ENCODE data around the gene FGD2.

The FGD2 gene

GRCh38 chr6:36978421-36979346 lies 26.8 kb upstream of the FGD2 start:
- no peak overlapping the region for H3K4ac ChIP-seq (ENCODE audit: low read depth, low read length)
- H3K79me2 ChIP-seq (ENCODE audit: control insufficient read depth, insufficient read depth, low read length), result peaks cover 47% of the 10 kb centered on the region
- DNase-seq, result no peak

DNA sequence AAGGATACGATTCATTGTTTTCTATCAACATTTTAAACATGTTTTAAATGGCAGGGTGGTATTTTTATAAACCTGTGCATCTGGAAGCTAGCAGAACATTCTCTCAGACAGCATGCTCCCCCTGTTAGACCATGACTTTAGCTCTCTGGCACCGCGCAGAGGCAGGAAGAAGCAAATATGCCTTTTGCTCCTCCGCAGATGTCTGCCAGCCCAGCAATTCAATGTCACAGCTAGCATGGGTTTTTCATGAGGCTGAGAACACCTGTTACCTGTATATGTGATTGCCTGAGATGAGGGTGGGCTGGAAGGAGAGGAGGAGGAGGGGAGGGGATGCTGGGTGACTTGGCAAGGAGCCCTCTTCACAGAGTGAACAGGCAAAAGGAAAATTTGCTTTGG lies 26.1 kb upstream of the FGD2 start:
- H3K23ac ChIP-seq (ENCODE audit: low read length), result no peak overlapping the region
- no peak overlapping the region for H2AK5ac ChIP-seq (ENCODE audit: low read length)
- no peaks in the 10 kb centered on the region for H3K27me3 ChIP-seq (ENCODE audit: insufficient read depth, low read length, poor library complexity)
- H3K56ac ChIP-seq (ENCODE audit: low read length), result no peak overlapping the region
- no peak overlapping the region for H4K8ac ChIP-seq (ENCODE audit: low read depth, low read length)
- H3K18ac ChIP-seq (ENCODE audit: low read length), result no peak overlapping the region
- H3K4me1 ChIP-seq (ENCODE audit: control insufficient read depth, low read depth, low read length), result peaks cover 15% of the 10 kb centered on the region
- H2BK5ac ChIP-seq (ENCODE audit: low read length), result no peak overlapping the region
- H3K9ac ChIP-seq (ENCODE audit: low read length), result no peak overlapping the region
- H2BK120ac ChIP-seq (ENCODE audit: low read depth, low read length), result no peak overlapping the region
- H4K5ac ChIP-seq (ENCODE audit: low read length), result no peak overlapping the region
- no peak for DNase-seq
- no CpG with 5 or more reads among the region's 4 CpGs for WGBS (ENCODE audit: extremely low coverage, insufficient coverage, low lambda C conversion rate)
- no peak overlapping the region for H2BK15ac ChIP-seq (replicated peaks; ENCODE audit: low read depth)
- H3K36me3 ChIP-seq (ENCODE audit: control insufficient read depth, insufficient read depth, low read length), result peaks cover 29% of the 10 kb centered on the region
- no peak overlapping the region for H3K4me3 ChIP-seq (ENCODE audit: low read length)
- no peak overlapping the region for H3K4me2 ChIP-seq (ENCODE audit: low read length)
- H3K4ac ChIP-seq (ENCODE audit: low read depth, low read length), result no peak overlapping the region
- H3K27ac ChIP-seq (ENCODE audit: low read depth, low read length), result no peak overlapping the region
- peaks cover 41% of the 10 kb centered on the region for H3K79me1 ChIP-seq (ENCODE audit: low read length)
- peaks cover 54% of the 10 kb centered on the region for H3K79me2 ChIP-seq (ENCODE audit: control insufficient read depth, insufficient read depth, low read length)

More at GRCh38 chr6:36978421-36979346, 26.8 kb upstream of the FGD2 start:
- no peak overlapping the region for H2BK120ac ChIP-seq (ENCODE audit: low read depth, low read length)
- H2AK5ac ChIP-seq (ENCODE audit: low read length), result no peak overlapping the region
- H3K4me1 ChIP-seq (ENCODE audit: control insufficient read depth, low read depth, low read length), result peaks cover 8% of the 10 kb centered on the region
- no peak overlapping the region for H3K27ac ChIP-seq (ENCODE audit: low read depth, low read length)
- no peak overlapping the region for H3K56ac ChIP-seq (ENCODE audit: low read length)
- H3K18ac ChIP-seq (ENCODE audit: low read length), result no peak overlapping the region
- no CpG with 5 or more reads among the region's 11 CpGs for WGBS (ENCODE audit: extremely low coverage, insufficient coverage, low lambda C conversion rate)
- H3K27me3 ChIP-seq (ENCODE audit: insufficient read depth, low read length, poor library complexity), result no peaks in the 10 kb centered on the region
- peaks cover 35% of the 10 kb centered on the region for H3K79me1 ChIP-seq (ENCODE audit: low read length)
- H3K23ac ChIP-seq (ENCODE audit: low read length), result no peak overlapping the region
- H3K4me3 ChIP-seq (ENCODE audit: low read length), result no peak overlapping the region
- H3K4me2 ChIP-seq (ENCODE audit: low read length), result no peak overlapping the region
- no peak overlapping the region for H4K5ac ChIP-seq (ENCODE audit: low read length)
- peaks cover 30% of the 10 kb centered on the region for H3K36me3 ChIP-seq (ENCODE audit: control insufficient read depth, insufficient read depth, low read length)
- H4K8ac ChIP-seq (ENCODE audit: low read depth, low read length), result no peak overlapping the region
- no peak overlapping the region for H2BK15ac ChIP-seq (replicated peaks; ENCODE audit: low read depth)
- H2BK5ac ChIP-seq (ENCODE audit: low read length), result no peak overlapping the region
- no peak overlapping the region for H3K9ac ChIP-seq (ENCODE audit: low read length)

- H3K18ac ChIP-seq (ENCODE audit: low read length), result no peak overlapping the region
- H2BK5ac ChIP-seq (ENCODE audit: low read length), result no peak overlapping the region
- H2BK15ac ChIP-seq (replicated peaks; ENCODE audit: low read depth), result no peak overlapping the region
- H4K5ac ChIP-seq (ENCODE audit: low read length), result no peak overlapping the region
- no CpG with 5 or more reads among the region's 6 CpGs for WGBS (ENCODE audit: extremely low coverage, insufficient coverage, low lambda C conversion rate)
- no peak overlapping the region for H3K23ac ChIP-seq (ENCODE audit: low read length)
- H3K27me3 ChIP-seq (ENCODE audit: insufficient read depth, low read length, poor library complexity), result no peaks in the 10 kb centered on the region
- no peak for DNase-seq
- no peak overlapping the region for H3K4me2 ChIP-seq (ENCODE audit: low read length)
- H3K9ac ChIP-seq (ENCODE audit: low read length), result no peak overlapping the region
- no peak overlapping the region for H3K27ac ChIP-seq (ENCODE audit: low read depth, low read length)
- peaks cover 26% of the 10 kb centered on the region for H3K36me3 ChIP-seq (ENCODE audit: control insufficient read depth, insufficient read depth, low read length)
- no peak overlapping the region for H4K8ac ChIP-seq (ENCODE audit: low read depth, low read length)
- no peak overlapping the region for H3K4me3 ChIP-seq (ENCODE audit: low read length)
- no peak overlapping the region for H2AK5ac ChIP-seq (ENCODE audit: low read length)
- peaks cover 41% of the 10 kb centered on the region for H3K79me1 ChIP-seq (ENCODE audit: low read length)
- no peak overlapping the region for H3K56ac ChIP-seq (ENCODE audit: low read length)
- no peak overlapping the region for H3K4ac ChIP-seq (ENCODE audit: low read depth, low read length)
- peaks cover 18% of the 10 kb centered on the region for H3K4me1 ChIP-seq (ENCODE audit: control insufficient read depth, low read depth, low read length)
- H3K79me2 ChIP-seq (ENCODE audit: control insufficient read depth, insufficient read depth, low read length), result peaks cover 62% of the 10 kb centered on the region
- H2BK120ac ChIP-seq (ENCODE audit: low read depth, low read length), result no peak overlapping the region
Observed at GRCh38 chr6:36980129-36980528, 25.3 kb upstream of the FGD2 start.

- Histone ChIP-seq H3K4me1 (ENCODE audit: control insufficient read depth, low read depth, low read length) (peaks cover 18% of the 10 kb centered on the region), H2BK120ac (ENCODE audit: low read depth, low read length) (no peak overlapping the region), H4K8ac (ENCODE audit: low read depth, low read length) (no peak overlapping the region), H2BK5ac (ENCODE audit: low read length) (no peak overlapping the region), H3K4me3 (ENCODE audit: low read length) (no peak overlapping the region), H3K27me3 (ENCODE audit: insufficient read depth, low read length, poor library complexity) (no peaks in the 10 kb centered on the region), H2BK15ac (replicated peaks; ENCODE audit: low read depth) (no peak overlapping the region), H3K9ac (ENCODE audit: low read length) (no peak overlapping the region), H3K79me2 (ENCODE audit: control insufficient read depth, insufficient read depth, low read length) (peaks cover 70% of the 10 kb centered on the region), H3K79me1 (ENCODE audit: low read length) (peaks cover 41% of the 10 kb centered on the region), H3K27ac (ENCODE audit: low read depth, low read length) (no peak overlapping the region), H3K18ac (ENCODE audit: low read length) (no peak overlapping the region), H2AK5ac (ENCODE audit: low read length) (no peak overlapping the region), H3K4ac (ENCODE audit: low read depth, low read length) (no peak overlapping the region), H3K4me2 (ENCODE audit: low read length) (no peak overlapping the region), H3K23ac (ENCODE audit: low read length) (no peak overlapping the region), H3K56ac (ENCODE audit: low read length) (no peak overlapping the region), H3K36me3 (ENCODE audit: control insufficient read depth, insufficient read depth, low read length) (peaks cover 17% of the 10 kb centered on the region), H4K5ac (ENCODE audit: low read length) (no peak overlapping the region)
- DNase-seq, result peak; percentile 56
- no CpG with 5 or more reads among the region's 14 CpGs for WGBS (ENCODE audit: extremely low coverage, insufficient coverage, low lambda C conversion rate)
Observed at GRCh38 chr6:36980876-36981619, 24.4 kb upstream of the FGD2 start.

- Histone ChIP-seq H3K79me2 (ENCODE audit: control insufficient read depth, insufficient read depth, low read length) (peaks cover 68% of the 10 kb centered on the region), H3K18ac (ENCODE audit: low read length) (no peak overlapping the region), H3K9ac (ENCODE audit: low read length) (no peak overlapping the region), H4K8ac (ENCODE audit: low read depth, low read length) (no peak overlapping the region), H3K36me3 (ENCODE audit: control insufficient read depth, insufficient read depth, low read length) (peaks cover 2% of the 10 kb centered on the region), H3K4me2 (ENCODE audit: low read length) (no peak overlapping the region), H3K23ac (ENCODE audit: low read length) (no peak overlapping the region), H3K4me1 (ENCODE audit: control insufficient read depth, low read depth, low read length) (peaks cover 22% of the 10 kb centered on the region), H3K27ac (ENCODE audit: low read depth, low read length) (no peak overlapping the region), H2BK5ac (ENCODE audit: low read length) (no peak overlapping the region), H3K79me1 (ENCODE audit: low read length) (peaks cover 30% of the 10 kb centered on the region), H3K4me3 (ENCODE audit: low read length) (no peak overlapping the region), H3K56ac (ENCODE audit: low read length) (no peak overlapping the region), H2BK120ac (ENCODE audit: low read depth, low read length) (no peak overlapping the region), H4K5ac (ENCODE audit: low read length) (no peak overlapping the region), H2AK5ac (ENCODE audit: low read length) (no peak overlapping the region), H2BK15ac (replicated peaks; ENCODE audit: low read depth) (no peak overlapping the region), H3K4ac (ENCODE audit: low read depth, low read length) (no peak overlapping the region), H3K27me3 (ENCODE audit: insufficient read depth, low read length, poor library complexity) (no peaks in the 10 kb centered on the region)
- DNase-seq, result no peak
- no CpG with 5 or more reads among the region's 3 CpGs for WGBS (ENCODE audit: extremely low coverage, insufficient coverage, low lambda C conversion rate)
Observed at GRCh38 chr6:36983538-36983937, 21.9 kb upstream of the FGD2 start.
